HepG2 (cell line): Measurements from ENCODE around the gene RLF. TPM values are rescaled to one million over a fixed set of nuclear protein-coding genes. Genes with fewer than 3 reads are reported as not detected.

Experiments used
- ATAC-seq: fragments of 200-7000 bp; cut with Tn5 transposase; 3 replicates; pipeline ENCODE4 v1.9.1; 2020; ENCODE audit warnings: mild to moderate bottlenecking, moderate library complexity
- BruUV-seq: library from RNA; stranded (reverse); fragments of 400-500 nt; replicated peaks from 2 replicates; lab custom pipeline; 2021; lab: Mats Ljungman, UMichigan
- CTCF ChIA-PET: fragments of 300-600 bp; formaldehyde crosslinking; extraction: SDS; loops from one replicate; lab custom pipeline; 2021; ENCODE audit warnings: low total read pairs, inconsistent platforms, low intra/inter-chr PET ratio; lab: Yijun Ruan, JAX
- POLR2A ChIA-PET: fragments of 350-600 bp; sonication (Branson Sonifier 250); formaldehyde crosslinking; loops from one replicate; lab custom pipeline; 2020; ENCODE audit warnings: antibody characterized with exemption, inconsistent platforms; lab: Yijun Ruan, JAX
- DNase-seq: peaks from one replicate; pipeline ENCODE4 v3.0.0-alpha.2; 2015; ENCODE audit warnings: low spot score
- FAIRE-seq: peaks from 3 replicates; lab custom pipeline; 2011; peaks lifted over from hg19 to GRCh38; lab: Jason Lieb, UNC
- H2AFZ ChIP-seq: one replicate; pipeline ENCODE4 v1.6.1; 2011; ENCODE audit warnings: low read length, inconsistent platforms
- H3K27ac ChIP-seq: fragments of 300-600 bp; 3 replicates; pipeline ENCODE4 v1.8.0; 2011; ENCODE audit warnings: mixed run types, mild to moderate bottlenecking, mixed read lengths, low read length, inconsistent platforms; ENCODE audit not compliant: insufficient read depth; ENCODE audit errors: extremely low read length
- H3K27me3 ChIP-seq, 2 experiments: fragments of 200-600 bp in 1 of 2; 2 replicates in 1 of 2; 3 replicates in 1 of 2; pipeline versions ENCODE4 v1.6.0 to v1.8.0; 2011; ENCODE audit warnings: low read length in 2 of 2, mild to moderate bottlenecking in 2 of 2, moderate library complexity in 2 of 2, inconsistent platforms in 1 of 2; ENCODE audit not compliant: insufficient read depth in 2 of 2, control insufficient read depth in 1 of 2
- H3K36me3 ChIP-seq, 2 experiments: fragments of 200-600 bp in 1 of 2; replicated peaks in 1 of 2; 2 replicates in 1 of 2; 3 replicates in 1 of 2; pipeline versions ENCODE4 v1.5.1 to v1.8.0; 2011; ENCODE audit warnings: low read length in 2 of 2, inconsistent platforms in 1 of 2; ENCODE audit not compliant: insufficient read depth in 2 of 2, control insufficient read depth in 1 of 2
- H3K4me1 ChIP-seq: 2 replicates; pipeline ENCODE4 v1.5.1; 2012; ENCODE audit warnings: low read length, inconsistent platforms; ENCODE audit not compliant: insufficient read depth
- H3K4me2 ChIP-seq: 2 replicates; pipeline ENCODE4 v1.6.0; 2011; ENCODE audit warnings: low read depth, low read length, inconsistent platforms
- H3K4me3 ChIP-seq, 3 experiments: fragments of 200-600 bp in 1 of 3; sonication (generic), shearing (Covaris generic) in 1 of 3; replicated peaks in 1 of 3; 2 replicates each; pipeline ENCODE4 v1.5.1; 2011 to 2016; ENCODE audit warnings: low read length in 3 of 3, inconsistent platforms in 2 of 3, low read depth in 2 of 3, mild to moderate bottlenecking in 2 of 3, control low read depth in 1 of 3, mixed read lengths in 1 of 3; ENCODE audit not compliant: insufficient read depth in 1 of 3
- H3K79me2 ChIP-seq: one replicate; pipeline ENCODE4 v1.6.1; 2011; ENCODE audit warnings: low read length, inconsistent platforms; ENCODE audit not compliant: insufficient read depth
- H3K9ac ChIP-seq: 2 replicates; pipeline ENCODE4 v1.6.0; 2011; ENCODE audit warnings: mild to moderate bottlenecking, low read depth, low read length, inconsistent platforms; ENCODE audit not compliant: insufficient read depth
- H3K9me3 ChIP-seq: 2 replicates; pipeline ENCODE4 v1.5.1; 2012; ENCODE audit warnings: mild to moderate bottlenecking, low read length
- H4K20me1 ChIP-seq: 2 replicates; pipeline ENCODE4 v1.6.0; 2011; ENCODE audit warnings: inconsistent platforms, mild to moderate bottlenecking, low read length, moderate library complexity; ENCODE audit not compliant: insufficient read depth
- BRD4 ChIP-seq: sonication (generic); formaldehyde crosslinking; IDR thresholded peaks from 2 replicates; pipeline ENCODE4 v1.4.0; 2020; ENCODE audit warnings: missing genetic modification reagents
- FOXA1 ChIP-seq, 2 experiments: fragments of 450-650 bp in 1 of 2; sonication (generic) in 1 of 2; formaldehyde crosslinking in 1 of 2; IDR thresholded peaks; 2 replicates each; pipeline versions ENCODE4 v1.4.0 to v1.6.1; 2016 to 2020; ENCODE audit warnings: missing genetic modification reagents in 1 of 2
- NCOA2 ChIP-seq: sonication (generic); formaldehyde crosslinking; IDR thresholded peaks from 2 replicates; pipeline ENCODE4 v1.8.0; 2022; ENCODE audit warnings: inconsistent platforms
- NKX3-1 ChIP-seq: sonication (generic); formaldehyde crosslinking; IDR thresholded peaks from 2 replicates; pipeline ENCODE4 v1.5.0; 2020; ENCODE audit warnings: missing genetic modification reagents
- RBM22 ChIP-seq: fragments of 200-400 bp; formaldehyde crosslinking; optimal IDR thresholded peaks from 2 replicates; pipeline ENCODE3; 2017; ENCODE audit warnings: mild to moderate bottlenecking, low read length, moderate library complexity
- SOX13 ChIP-seq, 3 experiments: fragments of 450-650 bp in 1 of 3; sonication (generic) in 1 of 3; formaldehyde crosslinking in 1 of 3; IDR thresholded peaks in 2 of 3; conservative IDR thresholded peaks in 1 of 3; 2 replicates each; pipeline versions ENCODE4 v1.5.0 to v1.6.1; 2016 to 2020; ENCODE audit warnings: antibody characterized with exemption in 1 of 3, mild to moderate bottlenecking in 1 of 3, missing compliant biosample characterization in 1 of 3, missing genetic modification reagents in 1 of 3, moderate library complexity in 1 of 3
- SOX5 ChIP-seq: IDR thresholded peaks from 2 replicates; pipeline ENCODE4 v1.6.1; 2016; ENCODE audit warnings: borderline replicate concordance
- YY1 ChIP-seq: IDR thresholded peaks from 2 replicates; pipeline ENCODE4 v1.6.1; 2011; ENCODE audit warnings: low read length, low read depth, moderate library complexity, mild to moderate bottlenecking; ENCODE audit not compliant: insufficient read depth, insufficient replicate concordance
- ZNF564 ChIP-seq: sonication (generic); formaldehyde crosslinking; IDR thresholded peaks from 2 replicates; pipeline ENCODE4 v1.8.1; 2023; ENCODE audit warnings: mild to moderate bottlenecking, missing genetic modification reagents
- ZNF775 ChIP-seq: sonication (generic); formaldehyde crosslinking; IDR thresholded peaks from 2 replicates; pipeline ENCODE4 v1.4.0; 2020; ENCODE audit warnings: missing genetic modification reagents, mild to moderate bottlenecking, moderate library complexity, borderline replicate concordance
- ZSCAN22 ChIP-seq: sonication (generic); formaldehyde crosslinking; IDR thresholded peaks from 2 replicates; pipeline ENCODE4 v1.4.0; 2020; ENCODE audit warnings: mild to moderate bottlenecking, missing genetic modification reagents
- WGBS: methylation state at CpG from one replicate; pipeline ENCODE4 v1.1.6; 2017; ENCODE audit warnings: low lambda C conversion rate; 5-methylcytosine and 5-hydroxymethylcytosine counted together
- in situ Hi-C: cut with HindIII; loops from 2 replicates; pipeline ENCODE4 v1.10.0; 2017; ENCODE audit warnings: low pct_unique_long_range_greater_than_20kb; ENCODE audit not compliant: extremely low pct_ligation_motif_present
- intact Hi-C: fragments of 100-400 bp; cut with micrococcal nuclease; formaldehyde crosslinking; loops from one replicate; pipeline ENCODE4 v1.10.0; 2022; ENCODE audit not compliant: unreplicated experiment
- polyA plus RNA-seq, 8 experiments: library from polyadenylated mRNA; depleted of rRNA in 3 of 8; stranded (reverse) in 7 of 8; unstranded in 1 of 8; fragments of >200 nt; fragmentation: Illumina TruSeq in 4 of 8; extraction: Trizol in 4 of 8; gene quantifications; 2 replicates each; pipeline versions ENCODE4 v1.2.1 to v1.2.3, GENCODE V29; 2011 to 2016; ENCODE audit warnings: low read depth in 4 of 8, missing spikeins in 1 of 8, mixed read lengths in 1 of 8; ENCODE audit not compliant: insufficient read depth in 1 of 8
- total RNA-seq, 5 experiments: library from RNA; depleted of rRNA; stranded (reverse); fragments of >200 nt; fragmentation: Illumina TruSeq; extraction: Trizol; gene quantifications; 2 replicates each; pipeline ENCODE4 v1.2.3, GENCODE V29; 2016; ENCODE audit warnings: low read depth in 1 of 5
- TF ChIP-seq, protein P1 (sequence below): sonication (generic); formaldehyde crosslinking; IDR thresholded peaks from 2 replicates; pipeline ENCODE4 v1.4.0; 2020; ENCODE audit warnings: mild to moderate bottlenecking, missing genetic modification reagents
- TF ChIP-seq, protein P2 (sequence below): sonication (generic); formaldehyde crosslinking; IDR thresholded peaks from 2 replicates; pipeline ENCODE4 v1.5.1; 2020; ENCODE audit warnings: missing genetic modification reagents, mild to moderate bottlenecking, borderline replicate concordance
- TF ChIP-seq, protein P3 (sequence below): sonication (generic); formaldehyde crosslinking; IDR thresholded peaks from 2 replicates; pipeline ENCODE4 v1.5.0; 2020; ENCODE audit warnings: mild to moderate bottlenecking, missing genetic modification reagents, moderate library complexity
- TF ChIP-seq, protein P4 (sequence below): sonication (generic); formaldehyde crosslinking; IDR thresholded peaks from 2 replicates; pipeline ENCODE4 v1.8.1; 2023; ENCODE audit warnings: mild to moderate bottlenecking, missing genetic modification reagents

RLF gene
- total and polyA plus RNA-seq, 2 of the 13 experiments (the other 11 are each of a cell fraction or from before 2014, with no cell fraction given): 9.0 to 15.7 TPM

DNA sequence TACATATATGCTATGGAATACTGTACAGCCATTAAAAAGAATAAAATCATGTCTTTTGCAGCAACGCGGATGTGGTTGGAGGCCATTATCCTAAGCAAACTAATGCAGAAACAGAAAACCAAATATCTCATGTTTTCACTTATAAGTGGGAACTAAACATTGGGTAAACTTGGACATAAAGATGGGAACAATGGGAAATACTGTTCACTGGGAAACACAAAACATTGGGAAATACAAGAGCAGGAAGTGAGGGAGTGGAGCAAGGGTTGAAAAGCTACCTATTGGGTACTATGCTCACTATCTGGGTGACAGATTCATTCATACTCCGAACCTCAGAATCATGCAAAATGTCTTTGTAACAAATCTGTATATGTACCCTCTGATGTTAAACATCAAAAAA, 46.8 kb upstream of the RLF start:
- Histone ChIP-seq H3K36me3 (no peaks in the 10 kb centered on the region), H4K20me1 (no peaks in the 10 kb centered on the region), H3K4me3 (no peak overlapping the region), H3K4me1 (no peaks in the 10 kb centered on the region; the same call in 1 of the 2 replicates), H3K79me2 (no peaks in the 10 kb centered on the region), H2AFZ (no peak overlapping the region), H3K9ac (no peak overlapping the region), H3K9me3 (peaks cover 9% of the 10 kb centered on the region), H3K4me2 (no peak overlapping the region), H3K27ac (no peak overlapping the region), H3K27me3 (peaks cover 1 to 11% of the 10 kb centered on the region in 2 experiments; a peak in 2 of 5 replicates)
- DNase-seq: peak; percentile 27
- no peak for FAIRE-seq
- ATAC-seq: no peak
- ChIA-PET POLR2A (no interaction called here), CTCF (no interaction called here)
- TF ChIP-seq ZNF775 (CRISPR knock-in tag) (no peak), SOX13 (IDR thresholded peaks at IDR 0.05) (no peak), SOX13 (CRISPR knock-in tag; conservative IDR thresholded peaks at IDR 0.05 in 1 of 2, IDR thresholded peaks at IDR 0.05 in 1 of 2) (peak in 1 of 2 experiments; percentile 66; a peak in 1 of 4 replicates), SOX5 (peak; percentile 78)
- intact Hi-C loops: no loop called here
- 33% methylated on average over 3 of the region's 3 CpGs for WGBS
- no TSS peak for BruUV-seq
- in situ Hi-C loops: no loop called here

DNA sequence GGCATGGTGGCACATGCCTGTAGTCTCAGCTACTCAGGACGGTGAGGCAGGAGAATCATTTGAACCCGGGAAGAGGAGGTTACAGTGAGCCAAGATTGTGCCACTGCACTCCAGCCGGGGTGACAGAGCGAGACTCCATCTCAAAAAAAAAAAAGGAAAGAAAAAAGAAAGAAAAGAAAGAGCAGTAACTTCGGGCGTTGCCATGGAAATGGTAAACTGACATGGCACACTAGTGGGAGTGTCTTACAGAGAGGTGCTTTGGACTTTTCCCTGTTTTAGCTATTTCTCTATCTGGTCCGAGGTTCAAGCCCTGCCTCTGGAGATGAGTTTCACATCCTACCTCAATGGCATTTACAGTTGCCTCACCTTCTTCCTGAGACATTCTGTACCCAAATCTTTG, 41.1 kb upstream of the RLF start:
- no TSS peak for BruUV-seq
- Histone ChIP-seq H3K4me1 (no peaks in the 10 kb centered on the region), H4K20me1 (no peaks in the 10 kb centered on the region), H3K4me3 (no peak overlapping the region), H3K27ac (no peak overlapping the region), H3K4me2 (no peak overlapping the region), H3K9ac (no peak overlapping the region), H3K9me3 (no peaks in the 10 kb centered on the region), H2AFZ (no peak overlapping the region), H3K36me3 (no peaks in the 10 kb centered on the region), H3K79me2 (no peaks in the 10 kb centered on the region), H3K27me3 (peaks cover 0 to 1% of the 10 kb centered on the region in 2 experiments; a peak in 1 of 5 replicates)
- CTCF ChIA-PET: no interaction called here
- POLR2A ChIA-PET: no interaction called here
- WGBS: 37% methylated on average over 7 of the region's 7 CpGs
- intact Hi-C loops: no loop called here
- FAIRE-seq (no peak), ATAC-seq (no peak), DNase-seq (no peak)
- in situ Hi-C loops: no loop called here
- TF ChIP-seq YY1: no peak
- TF ChIP-seq RBM22: no peak
- TF ChIP-seq BRD4: no peak
- TF ChIP-seq ZNF564: no peak
- TF ChIP-seq, protein P1, sequence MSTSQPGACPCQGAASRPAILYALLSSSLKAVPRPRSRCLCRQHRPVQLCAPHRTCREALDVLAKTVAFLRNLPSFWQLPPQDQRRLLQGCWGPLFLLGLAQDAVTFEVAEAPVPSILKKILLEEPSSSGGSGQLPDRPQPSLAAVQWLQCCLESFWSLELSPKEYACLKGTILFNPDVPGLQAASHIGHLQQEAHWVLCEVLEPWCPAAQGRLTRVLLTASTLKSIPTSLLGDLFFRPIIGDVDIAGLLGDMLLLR (CRISPR knock-in tag): no peak
- no peak for TF ChIP-seq NCOA2 (CRISPR knock-in tag)
- TF ChIP-seq ZSCAN22 (CRISPR knock-in tag): no peak
- TF ChIP-seq NKX3-1 (CRISPR knock-in tag): no peak
- TF ChIP-seq, protein P2, sequence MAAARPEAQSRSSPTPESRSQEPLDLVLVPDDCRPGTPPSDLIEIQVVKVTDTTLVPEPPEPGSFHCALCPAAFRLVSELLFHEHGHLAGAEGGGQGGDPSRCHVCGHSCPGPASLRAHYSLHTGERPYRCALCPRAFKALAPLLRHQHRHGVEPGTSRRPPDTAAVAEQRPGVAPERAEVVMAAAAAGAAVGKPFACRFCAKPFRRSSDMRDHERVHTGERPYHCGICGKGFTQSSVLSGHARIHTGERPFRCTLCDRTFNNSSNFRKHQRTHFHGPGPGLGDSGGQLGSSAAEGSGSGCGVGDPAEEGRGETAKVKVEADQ (CRISPR knock-in tag): no peak
- TF ChIP-seq, protein P3, sequence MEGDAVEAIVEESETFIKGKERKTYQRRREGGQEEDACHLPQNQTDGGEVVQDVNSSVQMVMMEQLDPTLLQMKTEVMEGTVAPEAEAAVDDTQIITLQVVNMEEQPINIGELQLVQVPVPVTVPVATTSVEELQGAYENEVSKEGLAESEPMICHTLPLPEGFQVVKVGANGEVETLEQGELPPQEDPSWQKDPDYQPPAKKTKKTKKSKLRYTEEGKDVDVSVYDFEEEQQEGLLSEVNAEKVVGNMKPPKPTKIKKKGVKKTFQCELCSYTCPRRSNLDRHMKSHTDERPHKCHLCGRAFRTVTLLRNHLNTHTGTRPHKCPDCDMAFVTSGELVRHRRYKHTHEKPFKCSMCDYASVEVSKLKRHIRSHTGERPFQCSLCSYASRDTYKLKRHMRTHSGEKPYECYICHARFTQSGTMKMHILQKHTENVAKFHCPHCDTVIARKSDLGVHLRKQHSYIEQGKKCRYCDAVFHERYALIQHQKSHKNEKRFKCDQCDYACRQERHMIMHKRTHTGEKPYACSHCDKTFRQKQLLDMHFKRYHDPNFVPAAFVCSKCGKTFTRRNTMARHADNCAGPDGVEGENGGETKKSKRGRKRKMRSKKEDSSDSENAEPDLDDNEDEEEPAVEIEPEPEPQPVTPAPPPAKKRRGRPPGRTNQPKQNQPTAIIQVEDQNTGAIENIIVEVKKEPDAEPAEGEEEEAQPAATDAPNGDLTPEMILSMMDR (CRISPR knock-in tag): no peak
- TF ChIP-seq, protein P4, sequence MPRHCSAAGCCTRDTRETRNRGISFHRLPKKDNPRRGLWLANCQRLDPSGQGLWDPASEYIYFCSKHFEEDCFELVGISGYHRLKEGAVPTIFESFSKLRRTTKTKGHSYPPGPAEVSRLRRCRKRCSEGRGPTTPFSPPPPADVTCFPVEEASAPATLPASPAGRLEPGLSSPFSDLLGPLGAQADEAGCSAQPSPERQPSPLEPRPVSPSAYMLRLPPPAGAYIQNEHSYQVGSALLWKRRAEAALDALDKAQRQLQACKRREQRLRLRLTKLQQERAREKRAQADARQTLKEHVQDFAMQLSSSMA (CRISPR knock-in tag): no peak
- no peak for TF ChIP-seq FOXA1 (IDR thresholded peaks at IDR 0.05)
- no peak for TF ChIP-seq FOXA1 (CRISPR knock-in tag; IDR thresholded peaks at IDR 0.05)
